CD8-positive, alpha-beta memory T cell (primary cell): Measurements from ENCODE around the gene EML6. TPM values are rescaled to one million over a fixed set of nuclear protein-coding genes. Genes with fewer than 3 reads are reported as not detected.

ENCODE experiments used
- CTCF ChIA-PET: fragments of 350-600 bp; sonication (Branson Sonifier 250); formaldehyde crosslinking; loops from one replicate; lab custom pipeline; 2021; ENCODE audit warnings: antibody characterized with exemption; lab: Charles Lee
- POLR2A ChIA-PET: fragments of 350-600 bp; sonication (Branson Sonifier 250); formaldehyde crosslinking; loops from one replicate; lab custom pipeline; 2021; ENCODE audit warnings: antibody characterized with exemption; lab: Charles Lee
- DNase-seq, 5 donors: peaks; one replicate each; pipeline versions ENCODE4 v3.0.0 to v3.0.0-alpha.2; 2020 to 2022; ENCODE audit warnings: mixed read lengths in 1 of 5
- H3K27ac ChIP-seq: one replicate; pipeline ENCODE4 v1.7.0; 2013; ENCODE audit warnings: low read depth, mild to moderate bottlenecking, low read length, moderate library complexity
- H3K27me3 ChIP-seq: 2 replicates; pipeline ENCODE4 v1.7.0; 2013; ENCODE audit warnings: low read length, mild to moderate bottlenecking; ENCODE audit not compliant: insufficient read depth, poor library complexity, severe bottlenecking
- H3K36me3 ChIP-seq: 2 replicates; pipeline ENCODE4 v1.7.0; 2013; ENCODE audit warnings: mild to moderate bottlenecking, low read length, moderate library complexity; ENCODE audit not compliant: insufficient read depth
- H3K4me1 ChIP-seq: 2 replicates; pipeline ENCODE4 v1.7.0; 2013; ENCODE audit warnings: mild to moderate bottlenecking, low read length, moderate library complexity; ENCODE audit not compliant: insufficient read depth
- H3K4me3 ChIP-seq: 2 replicates; pipeline ENCODE4 v1.7.0; 2013; ENCODE audit warnings: mild to moderate bottlenecking, low read length
- H3K9me3 ChIP-seq: 2 replicates; pipeline ENCODE4 v1.7.0; 2013; ENCODE audit warnings: mild to moderate bottlenecking, low read length
- H3K27ac Mint-ChIP-seq, 8 donors: one replicate each; pipeline ENCODE4 v1.8.0; 2020 to 2021; ENCODE audit warnings: mixed read lengths in 8 of 8, mild to moderate bottlenecking in 6 of 8, inconsistent platforms in 3 of 8, moderate library complexity in 3 of 8
- H3K27me3 Mint-ChIP-seq, 2 donors: one replicate each; pipeline ENCODE4 v1.8.0; 2020 to 2021; ENCODE audit warnings: mixed read lengths in 2 of 2, mild to moderate bottlenecking in 1 of 2, moderate library complexity in 1 of 2
- H3K36me3 Mint-ChIP-seq, 3 donors: one replicate each; pipeline ENCODE4 v1.8.0; 2020 to 2021; ENCODE audit warnings: mixed read lengths in 3 of 3, inconsistent platforms in 1 of 3, mild to moderate bottlenecking in 1 of 3
- H3K4me1 Mint-ChIP-seq, 3 donors: one replicate each; pipeline ENCODE4 v1.8.0; 2020 to 2021; ENCODE audit warnings: mixed read lengths in 3 of 3, inconsistent platforms in 1 of 3, mild to moderate bottlenecking in 1 of 3
- H3K4me3 Mint-ChIP-seq, 7 donors: one replicate each; pipeline ENCODE4 v1.8.0; 2020 to 2021; ENCODE audit warnings: mixed read lengths in 7 of 7, mild to moderate bottlenecking in 6 of 7, moderate library complexity in 4 of 7, inconsistent platforms in 2 of 7
- H3K9me3 Mint-ChIP-seq, 5 donors: one replicate each; pipeline ENCODE4 v1.8.0; 2020 to 2022; ENCODE audit warnings: mixed read lengths in 5 of 5, mild to moderate bottlenecking in 3 of 5, moderate library complexity in 2 of 5, inconsistent platforms in 1 of 5
- polyA plus RNA-seq: library from polyadenylated mRNA; unstranded; fragments of 300-500 nt; fragmentation: Illumina TruSeq; gene quantifications from one replicate; pipeline ENCODE4 v1.2.3, GENCODE V29; 2021
- total RNA-seq, 2 experiments: library from RNA; stranded (reverse); gene quantifications; one replicate each; pipeline ENCODE4 v1.2.3, GENCODE V29; 2021

EML6 gene
- total and polyA plus RNA-seq, 3 experiments from 2014 or later: 0.05 to 2.3 (median 1.3) TPM

DNA sequence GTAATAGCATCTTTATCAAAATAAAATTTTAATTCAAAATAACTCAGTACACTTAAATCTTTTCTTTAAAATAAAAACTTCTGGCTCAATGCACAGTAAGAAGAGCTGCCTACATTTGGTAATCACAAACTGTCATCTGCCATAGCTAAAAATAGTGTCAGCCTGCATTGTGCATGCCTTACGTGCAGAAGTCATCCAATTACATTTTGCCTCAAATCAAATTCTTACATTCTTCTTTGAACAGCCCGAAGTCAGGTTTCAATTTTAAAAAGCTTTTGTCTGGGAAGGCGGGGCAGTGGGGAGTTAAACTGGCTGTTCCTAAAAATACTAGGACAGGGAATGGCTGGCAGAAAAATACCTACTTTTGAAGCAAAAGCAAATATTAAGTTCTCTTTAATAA, 275.7 kb downstream of the EML6 start:
- no peaks in the 10 kb centered on the region for H3K9me3 Mint-ChIP-seq
- H3K27ac Mint-ChIP-seq: peak overlapping the region in 2 of 8 donors; percentile 10 to 13
- no peaks in the 10 kb centered on the region for H3K36me3 ChIP-seq
- peaks cover 42% of the 10 kb centered on the region for H3K4me1 ChIP-seq
- H3K27me3 Mint-ChIP-seq: no peaks in the 10 kb centered on the region
- no peaks in the 10 kb centered on the region for H3K9me3 ChIP-seq
- no peak for DNase-seq
- no peaks in the 10 kb centered on the region for H3K27me3 ChIP-seq
- H3K27ac ChIP-seq: no peak overlapping the region
- ChIA-PET POLR2A (no interaction called here), CTCF (interaction anchor here (1.3 kb wide), 1 partner anchor 51 kb away, joined by 4 read pairs; the partner anchor contains the start of gene RTN4)
- H3K36me3 Mint-ChIP-seq: peaks cover 0 to 2% (median 2%) of the 10 kb centered on the region in 3 donors
- peak overlapping the region in 1 of 7 donors; percentile 30 for H3K4me3 Mint-ChIP-seq
- peaks cover 70 to 93% (median 88%) of the 10 kb centered on the region in 3 donors for H3K4me1 Mint-ChIP-seq
- no peak overlapping the region for H3K4me3 ChIP-seq

DNA sequence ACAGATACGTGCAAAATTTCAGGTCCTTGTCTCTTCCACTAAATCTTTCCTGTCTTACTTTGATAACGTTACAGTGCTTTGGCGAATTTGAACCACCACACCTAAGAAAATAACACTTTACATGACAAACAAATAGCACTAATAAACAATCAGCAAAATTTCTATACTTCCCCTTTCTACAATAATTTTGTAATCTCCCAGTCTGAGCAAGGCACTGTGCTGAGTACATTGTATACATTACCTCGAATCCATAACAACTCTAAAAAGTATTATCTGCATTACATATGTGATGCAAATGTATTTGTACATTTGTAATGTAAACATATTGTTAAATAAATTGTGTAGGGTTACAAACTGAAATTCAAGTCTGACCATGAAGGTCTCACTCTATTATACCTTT, 276.9 kb downstream of the EML6 start:
- POLR2A ChIA-PET: no interaction called here
- CTCF ChIA-PET: interaction anchor here (1.3 kb wide), 1 partner anchor 50 kb away, joined by 4 read pairs; the partner anchor contains the start of gene RTN4
- no peaks in the 10 kb centered on the region for H3K9me3 Mint-ChIP-seq

DNA sequence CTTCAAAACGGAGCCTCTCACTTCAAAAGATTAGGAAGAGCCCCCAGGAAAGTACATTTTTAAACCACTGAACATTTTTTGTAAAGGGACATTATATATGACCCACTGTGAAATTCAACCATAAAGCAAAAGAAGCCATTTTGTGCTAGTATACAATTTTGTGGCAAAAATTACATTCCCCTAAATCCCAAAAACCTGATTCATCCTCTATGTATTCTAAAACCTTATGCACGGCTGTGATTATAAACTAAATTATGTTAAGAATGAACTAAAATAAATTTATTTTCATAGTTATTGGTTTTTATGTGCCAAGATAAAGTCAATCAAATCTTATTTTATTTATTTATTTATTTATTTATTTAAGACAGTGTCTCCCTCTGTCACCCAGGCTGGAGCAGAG, 278.3 kb downstream of the EML6 start:
- no peaks in the 10 kb centered on the region for H3K9me3 Mint-ChIP-seq
- Histone ChIP-seq H3K4me3 (no peak overlapping the region), H3K27ac (no peak overlapping the region), H3K4me1 (peaks cover 39% of the 10 kb centered on the region), H3K27me3 (no peaks in the 10 kb centered on the region), H3K9me3 (no peaks in the 10 kb centered on the region), H3K36me3 (no peaks in the 10 kb centered on the region)
- H3K4me3 Mint-ChIP-seq: no peak overlapping the region
- CTCF ChIA-PET: no interaction called here
- peak overlapping the region in 1 of 8 donors; percentile 1 for H3K27ac Mint-ChIP-seq
- no peaks in the 10 kb centered on the region for H3K36me3 Mint-ChIP-seq
- peaks cover 65 to 93% (median 92%) of the 10 kb centered on the region in 3 donors for H3K4me1 Mint-ChIP-seq
- no peaks in the 10 kb centered on the region for H3K27me3 Mint-ChIP-seq
- no peak for DNase-seq
- POLR2A ChIA-PET: no interaction called here

More for the DNA sequence above, 276.9 kb downstream of the EML6 start:
- H3K36me3 Mint-ChIP-seq: peaks cover 0 to 2% (median 2%) of the 10 kb centered on the region in 3 donors
- no peaks in the 10 kb centered on the region for H3K27me3 Mint-ChIP-seq
- Histone ChIP-seq H3K27ac (no peak overlapping the region), H3K36me3 (no peaks in the 10 kb centered on the region), H3K9me3 (no peaks in the 10 kb centered on the region), H3K4me1 (peaks cover 36% of the 10 kb centered on the region), H3K4me3 (no peak overlapping the region), H3K27me3 (no peaks in the 10 kb centered on the region)
- peaks cover 68 to 93% (median 92%) of the 10 kb centered on the region in 3 donors for H3K4me1 Mint-ChIP-seq
- H3K4me3 Mint-ChIP-seq: no peak overlapping the region
- no peak for DNase-seq
- peak overlapping the region in 2 of 8 donors; percentile 7 to 43 for H3K27ac Mint-ChIP-seq

DNA sequence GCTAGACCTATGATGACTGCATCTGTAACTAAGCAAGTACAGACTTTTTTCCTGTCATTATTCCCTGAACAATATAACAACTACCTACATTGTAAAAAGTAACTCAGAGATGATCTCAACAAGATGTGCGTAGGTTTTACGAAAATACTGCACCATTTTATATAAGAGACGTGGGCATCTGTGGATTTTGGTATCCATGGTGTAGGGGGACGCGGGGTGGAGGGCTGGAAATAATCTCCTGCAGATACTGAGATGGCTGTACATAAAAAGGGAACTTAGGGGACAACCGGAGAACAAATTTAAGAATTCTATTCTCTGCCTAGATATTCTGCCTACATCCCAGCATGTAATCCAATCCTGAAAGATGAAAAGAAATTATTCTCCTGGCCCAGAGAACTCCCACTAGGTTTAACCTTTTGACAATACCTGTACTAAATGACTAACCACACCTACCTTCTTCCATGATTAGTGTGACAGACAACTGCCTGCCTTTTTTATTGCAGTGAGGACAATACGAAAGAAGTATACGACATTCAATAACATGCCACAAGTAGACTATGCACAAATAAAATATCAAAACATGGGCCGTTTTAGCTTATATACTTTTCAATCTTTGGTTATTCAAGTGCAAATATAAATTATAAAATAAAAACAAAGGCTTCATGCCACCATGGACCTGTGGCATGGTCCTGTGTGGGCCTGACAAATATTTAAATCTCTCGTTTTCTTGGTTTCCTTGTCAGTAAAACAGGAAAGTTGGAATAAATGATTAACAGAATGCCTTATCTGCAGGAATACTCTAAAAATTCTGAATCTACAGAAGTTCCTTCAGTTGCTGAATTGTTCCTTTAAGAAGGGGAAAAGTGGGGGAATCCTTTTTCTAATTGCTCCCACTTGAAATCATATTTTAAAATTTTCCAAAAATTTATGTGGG, 280.5 kb downstream of the EML6 start:
- DNase-seq: no peak
- Mint-ChIP-seq H3K4me3 (no peak overlapping the region), H3K4me1 (peaks cover 58 to 92% (median 90%) of the 10 kb centered on the region in 3 donors), H3K27ac (peak overlapping the region in 1 of 8 donors; percentile 17), H3K9me3 (no peaks in the 10 kb centered on the region), H3K36me3 (no peaks in the 10 kb centered on the region), H3K27me3 (no peaks in the 10 kb centered on the region)
- ChIA-PET POLR2A (no interaction called here), CTCF (no interaction called here)
- no peaks in the 10 kb centered on the region for H3K27me3 ChIP-seq
- no peak overlapping the region for H3K4me3 ChIP-seq
- no peak overlapping the region for H3K27ac ChIP-seq
- H3K9me3 ChIP-seq: no peaks in the 10 kb centered on the region
- H3K36me3 ChIP-seq: no peaks in the 10 kb centered on the region
- peaks cover 42% of the 10 kb centered on the region for H3K4me1 ChIP-seq

DNA sequence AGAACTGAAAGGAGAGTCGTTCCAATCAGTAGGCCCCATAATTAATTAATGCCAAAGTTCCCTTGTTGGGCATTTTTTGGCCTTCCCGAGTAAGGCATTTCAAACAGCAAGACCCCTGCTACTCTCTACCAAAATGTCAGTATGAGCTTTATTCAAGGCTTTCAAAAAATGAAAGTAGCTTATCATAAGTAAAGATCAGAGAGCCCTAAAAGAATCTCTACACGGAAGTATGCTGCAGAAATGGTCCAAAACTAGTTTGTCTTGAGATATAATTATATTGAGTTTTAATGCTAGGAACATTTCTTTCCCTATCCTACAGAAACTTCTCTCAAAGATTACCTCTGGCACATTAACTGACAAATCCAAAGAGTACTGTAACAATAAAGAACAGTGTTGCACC, 282.8 kb downstream of the EML6 start:
- no peaks in the 10 kb centered on the region for H3K36me3 ChIP-seq
- H3K36me3 Mint-ChIP-seq: peaks cover 0 to 1% (median 0%) of the 10 kb centered on the region in 3 donors
- H3K4me1 Mint-ChIP-seq: peaks cover 56 to 91% (median 91%) of the 10 kb centered on the region in 3 donors
- H3K4me1 ChIP-seq: peaks cover 43% of the 10 kb centered on the region
- no peaks in the 10 kb centered on the region for H3K9me3 Mint-ChIP-seq
- no peak overlapping the region for H3K27ac ChIP-seq
- H3K9me3 ChIP-seq: no peaks in the 10 kb centered on the region
- no peak overlapping the region for H3K4me3 ChIP-seq
- H3K27me3 ChIP-seq: no peaks in the 10 kb centered on the region
- ChIA-PET POLR2A (interaction anchor here (0.6 kb wide), 1 partner anchor 275 kb away, joined by 3 read pairs; no protein-coding TSS in a partner anchor), CTCF (interaction anchor here (1.0 to 1.1 kb wide), 2 partner anchors 8 to 44 kb away, joined by 4 read pairs; partner anchors contain the start of gene RTN4)
- H3K27ac Mint-ChIP-seq: peak overlapping the region; percentile 0 to 73 (median 52)
- H3K27me3 Mint-ChIP-seq: no peaks in the 10 kb centered on the region
- H3K4me3 Mint-ChIP-seq: peak overlapping the region in 5 of 7 donors; percentile 2 to 30 (median 6)
- peak in 1 of 5 donors; percentile 15 for DNase-seq

DNA sequence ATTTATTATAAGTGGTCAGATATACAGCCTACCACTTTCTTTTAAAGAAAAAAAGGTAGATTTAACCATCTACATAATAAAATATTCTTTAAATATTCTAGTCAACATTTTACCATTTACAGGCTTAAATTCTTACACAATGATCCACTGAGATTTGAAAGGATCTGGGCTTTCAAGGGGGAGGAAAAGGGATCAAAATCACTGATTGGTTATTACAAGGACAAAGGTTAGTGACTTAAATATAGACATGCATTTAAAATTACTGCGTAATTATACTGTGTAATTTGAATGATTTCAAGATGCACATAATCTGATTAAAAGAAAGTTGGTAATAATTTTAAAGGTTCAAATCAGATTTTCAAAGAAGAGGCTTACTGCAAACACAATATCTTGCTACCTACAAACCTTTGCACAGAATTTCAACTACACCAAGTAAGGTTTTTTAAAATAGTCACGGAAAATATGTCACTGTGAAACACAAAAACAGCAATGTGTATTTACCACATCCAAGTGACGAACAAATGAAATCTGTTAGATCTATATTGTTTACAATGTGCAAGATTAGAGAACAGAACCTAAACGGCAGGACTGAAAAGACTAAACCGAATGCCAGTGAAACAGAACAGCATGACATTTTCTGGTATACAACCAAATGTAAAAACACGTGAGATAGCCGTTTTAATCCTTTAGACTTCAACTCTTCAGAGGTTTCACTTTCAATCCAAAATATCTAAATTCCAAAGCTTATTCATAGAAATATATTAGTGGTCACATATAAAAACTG, 286.0 kb downstream of the EML6 start:
- H3K36me3 ChIP-seq: no peaks in the 10 kb centered on the region
- peak in 1 of 5 donors; percentile 8 for DNase-seq
- Mint-ChIP-seq H3K27me3 (no peaks in the 10 kb centered on the region), H3K27ac (peak overlapping the region in 7 of 8 donors; percentile 58 to 94 (median 91)), H3K36me3 (peaks cover 0 to 1% (median 0%) of the 10 kb centered on the region in 3 donors), H3K4me3 (peak overlapping the region; percentile 83 to 93 (median 90)), H3K9me3 (no peaks in the 10 kb centered on the region), H3K4me1 (peaks cover 61 to 92% (median 91%) of the 10 kb centered on the region in 3 donors)
- POLR2A ChIA-PET: interaction anchor here (1.0 kb wide), 2 partner anchors 40 to 223 kb away, joined by 3 read pairs; partner anchors contain the start of gene RPS27A
- CTCF ChIA-PET: interaction anchor here (0.7 to 1.3 kb wide), 3 partner anchors 39 to 159 kb away, joined by 3 to 6 read pairs (median 4); no protein-coding TSS in a partner anchor
- H3K4me3 ChIP-seq: peak overlapping the region; percentile 35
- H3K27me3 ChIP-seq: no peaks in the 10 kb centered on the region
- peaks cover 47% of the 10 kb centered on the region for H3K4me1 ChIP-seq
- H3K9me3 ChIP-seq: no peaks in the 10 kb centered on the region
- H3K27ac ChIP-seq: peak overlapping the region; percentile 5

DNA sequence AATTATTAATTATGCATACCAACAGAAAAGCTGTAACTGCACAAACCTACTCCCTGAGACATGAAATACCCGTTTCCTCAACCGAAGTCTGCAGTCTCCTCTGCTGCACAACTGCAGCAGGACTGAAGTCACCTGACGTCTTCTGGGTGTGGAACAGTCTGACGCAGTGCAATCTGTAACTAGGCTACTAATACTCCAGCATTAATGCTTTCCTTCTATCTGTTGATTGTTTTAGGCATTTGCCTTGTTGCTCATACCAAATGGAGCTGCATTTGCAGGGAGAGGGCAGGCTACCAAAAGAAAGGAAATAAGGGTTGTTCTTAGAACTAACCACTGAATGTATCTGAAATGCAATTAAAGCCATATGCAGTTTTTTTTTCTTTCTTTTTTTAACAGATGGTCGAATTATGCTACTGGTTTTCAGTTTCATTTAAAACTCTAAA, 286.7 kb downstream of the EML6 start:
- Histone ChIP-seq H3K36me3 (no peaks in the 10 kb centered on the region), H3K27ac (peak overlapping the region; percentile 5), H3K4me3 (peak overlapping the region; percentile 35), H3K27me3 (no peaks in the 10 kb centered on the region), H3K4me1 (peaks cover 47% of the 10 kb centered on the region), H3K9me3 (no peaks in the 10 kb centered on the region)
- no peaks in the 10 kb centered on the region for H3K27me3 Mint-ChIP-seq
- peaks cover 0 to 2% (median 1%) of the 10 kb centered on the region in 3 donors for H3K36me3 Mint-ChIP-seq
- H3K27ac Mint-ChIP-seq: peak overlapping the region; percentile 58 to 94 (median 89)
- CTCF ChIA-PET: interaction anchor here (0.7 to 1.4 kb wide), 4 partner anchors 38 to 158 kb away, joined by 3 to 6 read pairs (median 4); no protein-coding TSS in a partner anchor
- no peaks in the 10 kb centered on the region for H3K9me3 Mint-ChIP-seq
- peaks cover 60 to 93% (median 91%) of the 10 kb centered on the region in 3 donors for H3K4me1 Mint-ChIP-seq
- H3K4me3 Mint-ChIP-seq: peak overlapping the region; percentile 83 to 93 (median 90)
- POLR2A ChIA-PET: interaction anchor here (1.0 kb wide), 2 partner anchors 40 to 223 kb away, joined by 3 read pairs; partner anchors contain the start of gene RPS27A
- DNase-seq: peak in 4 of 5 donors; percentile 16 to 72 (median 54)
